IMR-90 (cell line): ENCODE measurements around the gene SYDE2. TPM values are rescaled to one million over a fixed set of nuclear protein-coding genes. Genes with fewer than 3 reads are reported as not detected.
A peak's percentile ranks its signal among the peaks of the same experiment; 100 is the strongest.

ENCODE experiments used
- ATAC-seq: fragments of 200-7000 bp; cut with Tn5 transposase; 2 replicates; pipeline ENCODE4 v1.9.1; 2020; ENCODE audit warnings: low read depth, mild to moderate bottlenecking, moderate library complexity
- BruUV-seq: library from RNA; stranded (reverse); fragments of 400-500 nt; replicated peaks from 2 replicates; lab custom pipeline; 2021; lab: Mats Ljungman, UMichigan
- CTCF ChIA-PET: fragments of 300-600 bp; formaldehyde crosslinking; extraction: SDS; loops from one replicate; lab custom pipeline; 2021; ENCODE audit warnings: antibody characterized with exemption; lab: Yijun Ruan, JAX
- POLR2A ChIA-PET: fragments of 300-600 bp; sonication (Branson Sonifier 250); formaldehyde crosslinking; loops from one replicate; lab custom pipeline; 2022; ENCODE audit warnings: antibody characterized with exemption; ENCODE audit not compliant: unreplicated experiment; lab: Charles Lee
- DNase-seq: peaks from one replicate; pipeline ENCODE4 v3.0.0; 2013
- H2AFZ ChIP-seq: replicated peaks from 2 replicates; pipeline ENCODE3; 2013; ENCODE audit warnings: low read length, mild to moderate bottlenecking; ENCODE audit not compliant: poor library complexity
- H2AK5ac ChIP-seq: 2 replicates; pipeline ENCODE4 v1.6.1; 2013; ENCODE audit warnings: low read depth, low read length, inconsistent platforms
- H2AK9ac ChIP-seq: replicated peaks from 2 replicates; pipeline ENCODE3; 2013; ENCODE audit warnings: mild to moderate bottlenecking, low read depth, low read length, moderate library complexity; ENCODE audit not compliant: poor library complexity
- H2BK120ac ChIP-seq: 2 replicates; pipeline ENCODE4 v1.6.1; 2013; ENCODE audit warnings: low read depth, low read length, inconsistent platforms
- H2BK15ac ChIP-seq: 3 replicates; pipeline ENCODE4 v1.6.1; 2013; ENCODE audit warnings: low read depth, low read length, inconsistent platforms
- H2BK20ac ChIP-seq: 2 replicates; pipeline ENCODE4 v1.6.1; 2013; ENCODE audit warnings: low read depth, mild to moderate bottlenecking, inconsistent platforms, low read length, moderate library complexity
- H2BK5ac ChIP-seq: 2 replicates; pipeline ENCODE4 v1.6.1; 2013; ENCODE audit warnings: mild to moderate bottlenecking, low read depth, low read length, inconsistent platforms; ENCODE audit not compliant: poor library complexity, severe bottlenecking
- H3K14ac ChIP-seq: replicated peaks from 2 replicates; pipeline ENCODE4 v1.6.1; 2013; ENCODE audit warnings: low read depth, low read length, inconsistent platforms
- H3K18ac ChIP-seq: 2 replicates; pipeline ENCODE4 v1.6.1; 2013; ENCODE audit warnings: low read depth, low read length, control low read depth
- H3K23ac ChIP-seq: 2 replicates; pipeline ENCODE4 v1.6.1; 2013; ENCODE audit warnings: low read depth, low read length, inconsistent platforms
- H3K27ac ChIP-seq: 2 replicates; pipeline ENCODE4 v1.5.1; 2013; ENCODE audit warnings: mild to moderate bottlenecking, control low read depth, low read length; ENCODE audit not compliant: insufficient read depth
- H3K27me3 ChIP-seq: 2 replicates; pipeline ENCODE4 v1.6.1; 2013; ENCODE audit warnings: low read length; ENCODE audit not compliant: control insufficient read depth, insufficient read depth
- H3K36me3 ChIP-seq: 2 replicates; pipeline ENCODE4 v1.6.1; 2013; ENCODE audit warnings: low read length, mixed read lengths; ENCODE audit not compliant: control insufficient read depth, insufficient read depth
- H3K4ac ChIP-seq: 2 replicates; pipeline ENCODE4 v1.6.1; 2013; ENCODE audit warnings: low read depth, low read length, inconsistent platforms
- H3K4me1 ChIP-seq: 2 replicates; pipeline ENCODE4 v1.6.1; 2013; ENCODE audit warnings: low read length, mixed read lengths; ENCODE audit not compliant: control insufficient read depth, insufficient read depth
- H3K4me2 ChIP-seq: 2 replicates; pipeline ENCODE4 v1.6.1; 2013; ENCODE audit warnings: low read depth, mild to moderate bottlenecking, control low read depth, low read length, moderate library complexity
- H3K4me3 ChIP-seq: 2 replicates; pipeline ENCODE4 v1.5.1; 2013; ENCODE audit warnings: low read depth, mild to moderate bottlenecking, control low read depth, low read length, moderate library complexity; ENCODE audit not compliant: insufficient read depth
- H3K56ac ChIP-seq: 2 replicates; pipeline ENCODE4 v1.6.1; 2013; ENCODE audit warnings: low read length, inconsistent platforms; ENCODE audit not compliant: insufficient read depth; ENCODE audit errors: extremely low read depth
- H3K79me1 ChIP-seq, 2 experiments: 2 replicates each; pipeline ENCODE4 v1.6.1; 2013; ENCODE audit warnings: low read length in 2 of 2, inconsistent platforms in 1 of 2, low read depth in 1 of 2
- H3K9ac ChIP-seq: 2 replicates; pipeline ENCODE4 v1.6.1; 2013; ENCODE audit warnings: low read depth, low read length, control low read depth
- H3K9me1 ChIP-seq: 2 replicates; pipeline ENCODE4 v1.6.1; 2013; ENCODE audit warnings: low read length, inconsistent platforms; ENCODE audit not compliant: insufficient read depth
- H3K9me3 ChIP-seq: 2 replicates; pipeline ENCODE4 v1.6.1; 2013; ENCODE audit warnings: low read length; ENCODE audit not compliant: control insufficient read depth, insufficient read depth
- H4K20me1 ChIP-seq: 2 replicates; pipeline ENCODE4 v1.6.1; 2013; ENCODE audit warnings: low read length, inconsistent platforms; ENCODE audit not compliant: insufficient read depth
- H4K5ac ChIP-seq: 2 replicates; pipeline ENCODE4 v1.6.1; 2013; ENCODE audit warnings: mild to moderate bottlenecking, low read depth, low read length, control low read depth
- H4K8ac ChIP-seq, 2 experiments: 2 replicates each; pipeline ENCODE4 v1.6.1; 2013; ENCODE audit warnings: low read depth in 2 of 2, low read length in 2 of 2, control low read depth in 1 of 2, inconsistent platforms in 1 of 2
- H4K91ac ChIP-seq: 2 replicates; pipeline ENCODE4 v1.6.1; 2013; ENCODE audit warnings: low read depth, low read length, inconsistent platforms; ENCODE audit not compliant: insufficient read depth
- BHLHE40 ChIP-seq: fragments of 150-350 bp; IDR thresholded peaks from 2 replicates; pipeline ENCODE4 v1.6.1; 2016; ENCODE audit warnings: mild to moderate bottlenecking, low read depth, low read length
- CTCF ChIP-seq: conservative IDR thresholded peaks from 2 replicates; pipeline ENCODE4 v1.5.1; 2012; ENCODE audit warnings: mild to moderate bottlenecking, low read depth, low read length, improper control_type of control experiment
- FOS ChIP-seq: fragments of 150-350 bp; IDR thresholded peaks from 2 replicates; pipeline ENCODE4 v1.6.1; 2016; ENCODE audit warnings: low read depth, low read length
- MAFK ChIP-seq: IDR thresholded peaks from 2 replicates; pipeline ENCODE4 v1.6.1; 2012; ENCODE audit warnings: low read depth, low read length, improper control_type of control experiment
- MXI1 ChIP-seq: IDR thresholded peaks from 2 replicates; pipeline ENCODE4 v1.6.1; 2012; ENCODE audit warnings: low read depth, mild to moderate bottlenecking, low read length, moderate library complexity, borderline replicate concordance
- NFE2L2 ChIP-seq: fragments of 150-350 bp; IDR thresholded peaks from 2 replicates; pipeline ENCODE4 v1.6.1; 2016; ENCODE audit warnings: low read depth, mild to moderate bottlenecking, low read length
- RAD21 ChIP-seq: IDR thresholded peaks from 2 replicates; pipeline ENCODE4 v1.6.1; 2012; ENCODE audit warnings: low read length, improper control_type of control experiment
- SMC3 ChIP-seq: fragments of 150-350 bp; IDR thresholded peaks from 2 replicates; pipeline ENCODE4 v1.6.1; 2016; ENCODE audit warnings: low read depth, mild to moderate bottlenecking, antibody characterized with exemption, low read length, moderate library complexity
- WGBS, 2 experiments: methylation state at CpG; one replicate each; pipeline versions ENCODE4 v1.1.5 to v1.1.7; 2013; ENCODE audit warnings: missing lambda C conversion rate in 2 of 2; ENCODE audit not compliant: insufficient read length in 1 of 2; ENCODE audit errors: extremely low coverage in 2 of 2; 5-methylcytosine and 5-hydroxymethylcytosine counted together
- dilution Hi-C: fragments of 300-500 bp; cut with HindIII; formaldehyde crosslinking; loops from one replicate; pipeline ENCODE4 v1.14.3; 2018; ENCODE audit warnings: low sequenced_read_pairs; ENCODE audit not compliant: unreplicated experiment
- in situ Hi-C: fragments of 300-500 bp; cut with MboI; formaldehyde crosslinking; loops from 3 replicates; pipeline ENCODE4 v1.14.3; 2019; ENCODE audit warnings: low sequenced_read_pairs, inconsistent platforms, mixed read lengths
- intact Hi-C: fragments of 100-400 bp; cut with micrococcal nuclease; formaldehyde crosslinking; loops from 2 replicates; pipeline ENCODE4 v1.10.0; 2022
- polyA plus RNA-seq, 3 experiments: library from polyadenylated mRNA; depleted of rRNA; stranded (reverse); fragments of >200 nt; gene quantifications; 2 replicates each; pipeline ENCODE4 v1.2.3, GENCODE V29; 2012; ENCODE audit warnings: low replicate concordance in 1 of 3
- total RNA-seq: library from RNA; depleted of rRNA; stranded (reverse); fragments of >200 nt; gene quantifications from 2 replicates; pipeline ENCODE4 v1.2.3, GENCODE V29; 2012

SYDE2 gene
- total and polyA plus RNA-seq, 2 of the 4 experiments (the other 2 are of a cell fraction) = 1.8 to 10.0 TPM

GRCh38 chr1:85135392-85135798, 65.4 kb downstream of the SYDE2 start:
- H3K4me2 ChIP-seq = no peak overlapping the region
- peak overlapping the region; percentile 60 for H3K4ac ChIP-seq
- no peak for DNase-seq
- peak overlapping the region; percentile 83; the same call in 2 of the 3 replicates for H2BK15ac ChIP-seq
- no peak overlapping the region for H3K4me3 ChIP-seq
- BruUV-seq = no TSS peak
- H3K56ac ChIP-seq = no peak overlapping the region
- H3K9ac ChIP-seq = no peak overlapping the region
- peak overlapping the region; percentile 81 for H2BK20ac ChIP-seq
- no CpG with 5 or more reads among the region's 1 CpG for WGBS, 2 experiments
- no peaks in the 10 kb centered on the region for H3K27me3 ChIP-seq
- peaks cover 23% of the 10 kb centered on the region for H3K9me1 ChIP-seq
- H2AFZ ChIP-seq = no peak overlapping the region
- no peaks in the 10 kb centered on the region for H3K36me3 ChIP-seq
- peak overlapping the region; percentile 23; the same call in 1 of the 2 replicates for H3K27ac ChIP-seq
- H3K18ac ChIP-seq = peak overlapping the region; percentile 69; the same call in 1 of the 2 replicates
- H3K9me3 ChIP-seq = no peaks in the 10 kb centered on the region
- no peak overlapping the region for H3K23ac ChIP-seq
- intact Hi-C loops = no loop called here
- no peaks in the 10 kb centered on the region for H3K79me1 ChIP-seq
- H4K8ac ChIP-seq = peak overlapping the region in 1 of 2 experiments; percentile 47; a peak in 1 of 4 replicates
- peak overlapping the region; percentile 58 for H2BK5ac ChIP-seq
- H3K4me1 ChIP-seq = peaks cover 9% of the 10 kb centered on the region
- POLR2A ChIA-PET = no interaction called here
- no peak overlapping the region for H2AK9ac ChIP-seq
- H4K20me1 ChIP-seq = peaks cover 5% of the 10 kb centered on the region
- dilution Hi-C loops = no loop called here
- peak overlapping the region; percentile 85 for H2BK120ac ChIP-seq
- no peak for ATAC-seq
- TF ChIP-seq MXI1 (no peak), NFE2L2 (no peak), RAD21 (no peak), BHLHE40 (no peak), CTCF (no peak), MAFK (no peak), FOS (no peak), SMC3 (no peak)
- H3K14ac ChIP-seq = no peak overlapping the region
- no peak overlapping the region; the same call in 1 of the 2 replicates for H4K5ac ChIP-seq
- in situ Hi-C loops = no loop called here
- CTCF ChIA-PET = no interaction called here
- H4K91ac ChIP-seq = peak overlapping the region; percentile 90
- H2AK5ac ChIP-seq = peak overlapping the region; percentile 67; the same call in 1 of the 2 replicates
